T-helper 2 cell treated with Interferon-gamma antibody and Interleukin-4, amounts not matched to agents 100 ng/mL and 5 ng/mL, for 36 hours (primary cell): ENCODE results near the gene BBC3. TPM values are rescaled to one million over a fixed set of nuclear protein-coding genes. Genes with fewer than 3 reads are reported as not detected.

Source experiments
- intact Hi-C: fragments of 100-400 bp; cut with micrococcal nuclease; formaldehyde crosslinking; loops from one replicate; pipeline ENCODE4 v1.15.1; 2023
- total RNA-seq: library from RNA; stranded (reverse); gene quantifications from 2 replicates; pipeline ENCODE4 v1.2.3, GENCODE V29; 2022

BBC3 gene
- total RNA-seq, 1 donor from 2014 or later, result 13.0 TPM

- intact Hi-C loops, result loop anchor here (1.0 to 2.0 kb wide), 4 partner anchors 17 to 61 kb away; no protein-coding TSS in a partner anchor
These were observed 21.4 kb downstream of the BBC3 start for GRCh38 chr19:47209319-47210179.

- intact Hi-C loops, result no loop called here
These were observed 27.7 kb downstream of the BBC3 start for GRCh38 chr19:47203254-47203653.

GRCh38 chr19:47200530-47200929 lies 30.5 kb downstream of the BBC3 start:
- intact Hi-C loops, result no loop called here

- intact Hi-C loops, result no loop called here
These were observed 33.9 kb downstream of the BBC3 start for GRCh38 chr19:47197141-47197540.

- intact Hi-C loops, result no loop called here
These were observed 35.6 kb downstream of the BBC3 start for GRCh38 chr19:47195434-47195833.

- intact Hi-C loops, result no loop called here
These were observed 40.8 kb downstream of the BBC3 start for GRCh38 chr19:47190167-47190727.

- intact Hi-C loops, result loop anchor here (5.0 kb wide), 1 partner anchor 41 kb away; no protein-coding TSS in a partner anchor
These were observed 42.4 kb downstream of the BBC3 start for GRCh38 chr19:47188507-47189033.

GRCh38 chr19:47187797-47188196 lies 43.2 kb downstream of the BBC3 start:
- intact Hi-C loops, result loop anchor here (2.0 to 5.0 kb wide), 4 partner anchors 29 to 79 kb away; no protein-coding TSS in a partner anchor

- intact Hi-C loops, result loop anchor here (2.0 to 5.0 kb wide), 4 partner anchors 28 to 78 kb away; no protein-coding TSS in a partner anchor
These were observed 43.7 kb downstream of the BBC3 start for GRCh38 chr19:47187335-47187655.

- intact Hi-C loops, result loop anchor here (2.0 to 5.0 kb wide), 4 partner anchors 28 to 78 kb away; no protein-coding TSS in a partner anchor
These were observed 44.3 kb downstream of the BBC3 start for GRCh38 chr19:47186446-47187334.

- intact Hi-C loops, result no loop called here
These were observed 47.4 kb downstream of the BBC3 start for GRCh38 chr19:47183601-47184000.

- intact Hi-C loops, result no loop called here
These were observed 51.2 kb downstream of the BBC3 start for GRCh38 chr19:47179653-47180310.

- intact Hi-C loops, result no loop called here
These were observed 54.3 kb downstream of the BBC3 start for GRCh38 chr19:47176627-47177090.

- intact Hi-C loops, result no loop called here
These were observed 54.9 kb downstream of the BBC3 start for GRCh38 chr19:47176071-47176626.

GRCh38 chr19:47172666-47173455 lies 58.1 kb downstream of the BBC3 start:
- intact Hi-C loops, result no loop called here
